EL (cell line): ENCODE measurements around the gene CATSPERZ.

Experiments
- DNase-seq: peaks from one replicate; pipeline ENCODE4 v3.0.0-alpha.2; 2016

CATSPERZ gene

GRCh38 chr11:64264371-64264852, 35.7 kb upstream of the CATSPERZ start:
- DNase-seq, result no peak

DNA sequence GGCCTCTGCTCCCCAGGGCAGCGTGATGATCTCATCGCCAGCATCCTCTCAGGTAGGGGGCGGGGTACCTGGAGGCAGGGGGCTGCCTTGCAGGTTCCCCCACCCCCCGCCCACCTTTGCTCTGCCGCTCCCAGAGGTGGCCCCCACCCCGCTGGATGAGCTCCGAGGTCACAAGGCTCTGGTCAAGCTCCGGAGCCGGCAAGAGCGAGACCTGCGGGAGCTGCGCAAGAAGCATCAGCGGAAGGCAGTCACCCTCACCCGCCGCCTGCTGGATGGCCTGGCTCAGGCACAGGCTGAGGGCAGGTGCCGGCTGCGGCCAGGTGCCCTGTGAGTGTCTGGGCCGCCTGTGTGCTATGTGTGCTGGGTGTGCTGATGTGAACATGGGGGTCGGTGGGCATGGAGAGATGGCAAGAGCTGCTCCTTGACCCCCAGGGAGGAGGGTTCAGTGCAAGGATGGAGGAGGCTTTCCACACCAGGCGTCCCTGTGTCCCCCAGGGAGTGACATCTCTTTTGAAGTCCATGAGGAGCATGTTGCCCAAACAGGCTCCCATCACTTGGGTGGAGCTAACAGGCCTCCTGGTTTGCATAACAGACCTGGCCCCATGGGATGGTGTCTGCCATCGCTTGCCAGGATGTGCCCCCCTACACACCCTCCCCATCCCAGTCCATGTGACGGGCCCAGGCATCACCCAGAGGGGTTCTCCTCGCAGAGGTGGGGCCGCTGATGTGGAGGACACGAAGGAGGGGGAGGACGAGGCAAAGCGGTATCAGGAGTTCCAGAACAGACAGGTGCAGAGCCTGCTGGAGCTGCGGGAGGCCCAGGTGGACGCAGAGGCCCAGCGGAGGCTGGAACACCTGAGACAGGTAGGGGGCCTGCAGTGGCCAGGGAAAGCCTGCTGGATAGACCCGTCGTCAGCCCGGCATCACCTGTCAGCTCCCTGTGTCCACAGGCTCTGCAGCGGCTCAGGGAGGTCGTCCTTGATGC, 34.7 kb upstream of the CATSPERZ start:
- no peak for DNase-seq

GRCh38 chr11:64266339-64266738, 33.8 kb upstream of the CATSPERZ start:
- DNase-seq, result peak; percentile 70

DNA sequence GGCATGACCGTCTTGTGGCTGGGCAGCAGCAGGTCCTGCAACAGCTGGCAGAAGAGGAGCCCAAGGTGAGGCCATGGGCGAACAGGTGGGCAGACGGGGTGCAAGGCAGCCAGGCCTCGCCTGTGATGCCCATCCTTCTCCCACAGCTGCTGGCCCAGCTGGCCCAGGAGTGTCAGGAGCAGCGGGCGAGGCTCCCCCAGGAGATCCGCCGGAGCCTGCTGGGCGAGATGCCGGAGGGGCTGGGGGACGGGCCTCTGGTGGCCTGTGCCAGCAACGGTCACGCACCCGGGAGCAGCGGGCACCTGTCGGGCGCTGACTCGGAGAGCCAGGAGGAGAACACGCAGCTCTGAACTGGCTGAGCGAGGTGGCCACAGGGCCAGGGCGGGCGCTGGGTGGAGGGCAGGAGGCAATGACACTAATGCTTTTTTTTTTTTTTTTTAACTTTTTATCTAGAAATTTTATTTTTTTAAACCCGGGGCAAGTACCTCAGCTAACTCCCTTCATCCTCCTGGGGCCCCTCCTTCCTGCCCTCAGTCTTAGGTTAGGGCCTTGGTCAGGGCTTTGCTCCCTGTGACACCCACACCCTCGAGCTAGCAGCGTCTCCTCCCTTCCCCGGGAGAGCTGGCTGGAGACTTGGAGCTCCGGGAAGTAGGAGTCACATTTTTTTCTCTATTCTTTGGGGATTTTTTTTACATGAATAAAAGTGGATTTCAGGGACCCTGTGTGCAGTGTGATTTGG, 32.8 kb upstream of the CATSPERZ start:
- no peak for DNase-seq

- DNase-seq, result peak; percentile 79
Measured at GRCh38 chr11:64268025-64268892, 31.9 kb upstream of the CATSPERZ start.

DNA sequence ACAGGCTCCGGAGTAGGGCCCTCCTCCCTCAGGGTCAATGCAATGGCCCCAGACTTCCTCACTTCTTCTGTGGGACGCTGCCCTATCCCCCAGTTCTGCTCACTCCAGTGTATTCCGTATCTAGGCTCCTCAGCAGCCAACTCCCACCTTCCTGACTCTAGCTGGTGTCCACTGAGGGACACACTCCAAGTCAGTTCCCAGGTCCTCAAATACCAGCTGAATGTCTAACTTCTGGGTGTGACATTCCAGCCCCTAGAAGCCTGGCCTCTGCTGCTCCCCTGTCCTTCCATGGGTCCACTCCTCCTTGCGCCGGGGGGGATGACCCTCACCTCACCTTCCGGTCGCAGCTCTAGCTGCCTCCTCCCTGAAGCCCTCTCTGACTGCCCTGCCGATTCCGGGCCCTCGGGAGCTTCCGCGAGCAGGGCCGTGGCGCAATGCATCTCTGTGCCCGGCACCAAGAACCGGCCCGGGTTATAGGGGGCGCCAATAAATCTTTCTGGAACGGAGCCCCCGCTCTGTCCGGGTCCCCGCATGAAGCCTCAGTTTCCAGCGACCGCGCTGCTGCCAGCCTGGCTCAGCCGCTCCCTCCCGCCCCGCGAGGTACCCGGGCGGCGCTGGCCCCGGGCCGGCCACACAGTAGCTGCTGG, 31.1 kb upstream of the CATSPERZ start:
- peak; percentile 68 for DNase-seq

GRCh38 chr11:64269540-64270220, 30.5 kb upstream of the CATSPERZ start:
- DNase-seq, result peak; percentile 100

DNA sequence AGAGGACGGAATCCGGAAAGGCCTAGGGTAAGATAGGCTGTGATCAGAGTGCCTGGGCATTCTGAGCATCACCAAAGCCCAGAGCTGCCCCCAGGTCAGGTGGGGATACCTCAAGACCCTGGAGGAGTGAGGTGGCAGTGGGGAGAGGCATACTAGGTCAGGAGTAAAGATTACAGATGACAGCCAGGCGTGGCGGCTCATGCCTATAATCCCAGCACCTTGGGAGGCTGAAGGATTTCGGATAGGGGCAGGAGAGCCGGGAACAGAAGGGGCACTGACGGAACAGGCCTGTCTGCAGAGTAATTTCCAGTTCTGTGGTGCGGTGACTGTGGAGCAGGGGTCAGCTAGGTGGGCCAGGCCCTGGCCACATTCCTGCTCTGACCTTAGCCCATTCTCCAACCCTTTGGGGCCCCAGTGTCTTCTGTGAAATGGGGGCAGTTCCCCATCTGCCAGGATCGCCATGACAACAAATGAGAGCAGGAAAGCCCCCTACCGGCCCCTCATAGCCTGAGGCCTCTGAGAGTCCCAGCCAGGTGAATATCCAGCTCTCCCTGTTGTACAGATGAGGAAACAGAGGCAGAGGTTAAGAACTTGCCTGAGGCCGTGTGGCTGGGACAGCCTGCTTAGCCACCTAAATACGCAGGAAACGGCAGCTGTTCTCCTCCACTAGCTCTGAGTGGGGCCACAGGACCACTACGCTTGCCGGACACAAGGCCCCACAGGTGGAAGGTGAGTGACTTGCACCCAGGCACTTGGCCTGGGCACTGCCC, 24.9 kb upstream of the CATSPERZ start:
- DNase-seq, result no peak

DNA sequence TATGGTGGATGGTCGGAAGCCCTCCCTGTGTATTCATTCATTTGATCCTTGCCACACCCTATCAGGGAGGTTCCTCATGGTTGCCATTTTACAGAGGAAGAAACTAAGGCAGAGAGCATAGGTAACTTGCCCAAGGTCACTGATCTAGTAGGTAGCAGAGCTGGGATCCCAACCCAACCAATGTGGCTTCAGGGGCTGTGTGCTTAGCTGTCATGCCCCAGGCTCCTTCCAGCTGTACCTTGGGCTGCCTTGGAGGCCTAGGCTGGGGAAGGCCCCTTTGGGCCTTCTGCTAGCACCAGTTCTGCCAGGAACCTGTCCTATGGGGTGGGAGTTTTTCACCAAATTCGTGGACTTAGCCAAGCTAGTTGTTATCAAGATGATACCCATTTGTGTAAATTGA, 24.3 kb upstream of the CATSPERZ start:
- DNase-seq, result no peak

- DNase-seq, result peak; percentile 94
Measured at GRCh38 chr11:64276653-64277431, 23.3 kb upstream of the CATSPERZ start.

DNA sequence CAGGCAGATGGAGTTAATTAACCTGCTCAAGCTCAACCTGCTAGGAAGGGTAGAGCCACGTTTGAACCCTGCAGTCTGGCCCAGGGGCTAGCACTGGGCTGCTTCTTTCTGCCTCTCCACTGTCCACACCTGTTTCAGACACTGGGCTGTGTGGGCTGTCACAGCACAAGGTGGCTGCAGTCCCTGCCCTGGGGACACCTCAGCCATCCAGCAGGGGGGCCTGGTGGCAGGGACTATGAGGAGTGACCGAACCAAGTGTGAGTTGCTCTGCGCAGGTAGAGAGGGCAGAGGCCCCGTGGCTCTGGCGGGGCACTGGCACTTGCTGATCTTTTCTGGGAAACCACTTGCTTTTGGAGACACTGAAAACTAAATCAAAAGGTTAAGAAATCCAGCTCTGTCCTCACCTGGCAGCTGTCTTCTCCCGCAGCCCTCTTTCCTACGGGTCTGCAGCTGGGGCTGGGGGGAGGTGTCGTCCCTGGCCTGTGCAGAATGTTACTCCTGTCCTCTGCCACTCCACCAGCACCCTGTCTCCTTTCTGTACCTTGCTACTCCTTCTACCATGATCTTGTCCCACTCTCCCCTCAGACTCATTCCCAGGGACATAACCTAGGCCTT, 21.5 kb upstream of the CATSPERZ start:
- no peak for DNase-seq

DNA sequence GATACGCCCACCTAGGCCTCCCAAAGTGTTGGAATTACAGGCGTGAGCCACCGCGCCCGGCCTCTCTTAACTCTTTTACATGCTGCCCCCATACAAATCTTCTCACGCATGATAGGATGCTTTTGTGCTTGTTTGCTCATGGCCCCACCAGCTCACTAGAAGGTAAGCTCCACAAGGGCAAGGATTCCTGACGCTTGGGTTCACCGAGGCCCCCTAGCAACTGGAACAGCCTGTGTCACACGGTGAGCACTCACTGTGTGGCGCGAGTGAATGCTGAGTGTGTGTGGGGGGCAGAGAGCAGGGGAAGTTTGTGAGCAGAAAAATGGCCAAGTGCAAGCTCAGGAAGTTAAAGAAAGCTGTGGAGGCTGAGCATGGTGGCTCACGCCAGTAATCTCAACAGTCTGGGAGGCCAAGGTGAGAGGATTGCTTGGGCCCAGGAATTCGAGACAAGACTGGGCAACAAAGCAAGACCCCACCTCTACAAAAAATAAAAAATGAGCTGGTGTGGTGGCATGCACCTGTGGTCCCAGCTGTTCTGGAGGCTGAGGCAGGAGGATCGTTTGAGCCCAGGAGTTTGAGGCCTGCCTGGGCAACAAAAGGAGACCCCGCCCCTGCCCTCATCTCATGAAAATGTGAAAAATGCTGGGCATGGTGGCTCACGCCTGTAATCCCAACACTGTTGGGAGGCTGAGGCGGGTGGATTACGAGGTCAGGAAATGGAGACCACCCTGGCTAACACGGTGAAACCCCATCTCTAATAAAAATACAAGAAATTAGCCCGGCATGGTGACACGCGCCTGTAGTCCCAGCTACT, 18.0 kb upstream of the CATSPERZ start:
- no peak for DNase-seq

DNA sequence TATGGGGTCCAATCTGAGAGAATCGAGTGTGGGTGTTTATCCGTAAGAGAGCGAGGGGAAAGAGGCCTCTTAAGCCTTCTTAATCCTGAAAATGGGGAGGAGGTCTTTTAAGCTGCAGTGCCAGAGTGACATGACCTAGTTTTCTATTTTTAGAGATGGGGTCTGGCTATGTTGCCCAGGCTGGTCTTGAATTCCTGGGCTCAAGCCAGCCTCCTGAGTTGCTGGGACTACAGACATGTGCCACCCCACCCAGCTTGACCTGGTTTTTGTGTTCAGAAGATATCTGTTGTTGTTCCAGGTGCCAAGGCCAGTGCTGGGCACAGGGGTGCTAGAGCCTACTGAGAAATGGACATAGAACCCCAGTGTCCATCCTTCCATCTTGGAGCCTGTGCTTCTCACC, 17.1 kb upstream of the CATSPERZ start:
- DNase-seq, result no peak

- peak; percentile 93 for DNase-seq
Measured at GRCh38 chr11:64284048-64284961, 15.9 kb upstream of the CATSPERZ start, which contains the start of gene BAD. BAD (minus strand) TSS chr11:64284665; CDS start chr11:64284368, 297 bp downstream.

- DNase-seq, result peak; percentile 78
Measured at GRCh38 chr11:64284962-64285884, 14.9 kb upstream of the CATSPERZ start, which contains the start of gene GPR137. GPR137 (plus strand) TSS chr11:64285848; CDS start chr11:64286525, 677 bp downstream.
